Liver (tissue), 9 donors: ENCODE results near the gene DRAP1. TPM values are rescaled to one million over a fixed set of nuclear protein-coding genes. Genes with fewer than 3 reads are reported as not detected.

ENCODE experiments used
- DNase-seq: peaks from one replicate; pipeline ENCODE4 v3.0.0-alpha.2; 2017; ENCODE audit warnings: low spot score
- H3K27ac ChIP-seq, 2 donors: one replicate each; pipeline ENCODE4 v1.7.0; 2013; ENCODE audit warnings: inconsistent platforms in 2 of 2, low read length in 2 of 2, control low read depth in 1 of 2, low read depth in 1 of 2, mild to moderate bottlenecking in 1 of 2
- H3K27me3 ChIP-seq, 4 donors: one replicate each; pipeline versions ENCODE4 v1.6.1 to v1.7.0; 2013; ENCODE audit warnings: low read length in 3 of 4, inconsistent platforms in 1 of 4, mild to moderate bottlenecking in 1 of 4, moderate library complexity in 1 of 4; ENCODE audit not compliant: control insufficient read depth in 4 of 4, insufficient read depth in 4 of 4
- H3K36me3 ChIP-seq, 4 donors: one replicate each; pipeline versions ENCODE4 v1.6.1 to v1.7.0; 2013; ENCODE audit warnings: low read length in 3 of 4, mild to moderate bottlenecking in 3 of 4, low read depth in 1 of 4, moderate library complexity in 1 of 4; ENCODE audit not compliant: control insufficient read depth in 4 of 4, insufficient read depth in 3 of 4
- H3K4me1 ChIP-seq, 4 donors: one replicate each; pipeline versions ENCODE4 v1.6.1 to v1.7.0; 2013; ENCODE audit warnings: low read length in 3 of 4, mild to moderate bottlenecking in 3 of 4, moderate library complexity in 1 of 4; ENCODE audit not compliant: control insufficient read depth in 4 of 4, insufficient read depth in 4 of 4
- H3K4me3 ChIP-seq, 3 donors: one replicate each; pipeline versions ENCODE4 v1.6.1 to v1.7.0; 2013; ENCODE audit warnings: low read length in 3 of 3, control low read depth in 1 of 3, low read depth in 1 of 3, mild to moderate bottlenecking in 1 of 3
- H3K9ac ChIP-seq, 2 donors: one replicate each; pipeline ENCODE4 v1.7.0; 2013; ENCODE audit warnings: low read length in 2 of 2, mild to moderate bottlenecking in 2 of 2, moderate library complexity in 2 of 2, control low read depth in 1 of 2, low read depth in 1 of 2
- H3K9me3 ChIP-seq, 4 donors: one replicate each; pipeline versions ENCODE4 v1.6.1 to v1.7.0; 2013; ENCODE audit warnings: low read length in 3 of 4; ENCODE audit not compliant: control insufficient read depth in 4 of 4
- EGR1 ChIP-seq, 2 donors: IDR thresholded peaks; 2 replicates each; pipeline ENCODE4 v1.6.1; 2016 to 2018; ENCODE audit warnings: antibody characterized with exemption in 2 of 2, low read depth in 2 of 2
- FOXA1 ChIP-seq: IDR thresholded peaks from 2 replicates; pipeline ENCODE4 v1.6.1; 2016; ENCODE audit warnings: antibody characterized with exemption
- FOXA2 ChIP-seq: IDR thresholded peaks from 2 replicates; pipeline ENCODE4 v1.6.1; 2016; ENCODE audit warnings: antibody characterized with exemption
- GABPA ChIP-seq, 2 donors: IDR thresholded peaks in 1 of 2; conservative IDR thresholded peaks in 1 of 2; 2 replicates each; pipeline ENCODE4 v1.6.1; 2016; ENCODE audit warnings: antibody characterized with exemption in 2 of 2, mild to moderate bottlenecking in 1 of 2, moderate library complexity in 1 of 2
- HNF4A ChIP-seq, 2 donors: conservative IDR thresholded peaks; 2 replicates each; pipeline ENCODE4 v1.6.1; 2016; ENCODE audit warnings: antibody characterized with exemption in 2 of 2, mild to moderate bottlenecking in 2 of 2
- HNF4G ChIP-seq: IDR thresholded peaks from 2 replicates; pipeline ENCODE4 v1.6.1; 2016; ENCODE audit warnings: antibody characterized with exemption
- NR2F2 ChIP-seq: IDR thresholded peaks from 2 replicates; pipeline ENCODE4 v1.6.1; 2016; ENCODE audit warnings: antibody characterized with exemption
- RAD21 ChIP-seq, 2 donors: IDR thresholded peaks; 2 replicates each; pipeline ENCODE4 v1.6.1; 2016; ENCODE audit warnings: antibody characterized with exemption in 2 of 2, mild to moderate bottlenecking in 2 of 2
- RXRA ChIP-seq, 2 donors: IDR thresholded peaks; 2 replicates each; pipeline ENCODE4 v1.6.1; 2017 to 2018; ENCODE audit warnings: antibody characterized with exemption in 2 of 2, mild to moderate bottlenecking in 1 of 2
- SP1 ChIP-seq: IDR thresholded peaks from 2 replicates; pipeline ENCODE4 v1.6.1; 2018; ENCODE audit warnings: antibody characterized with exemption, mild to moderate bottlenecking
- TAF1 ChIP-seq: conservative IDR thresholded peaks from 2 replicates; pipeline ENCODE4 v1.6.1; 2016; ENCODE audit warnings: antibody characterized with exemption, mild to moderate bottlenecking
- YY1 ChIP-seq: IDR thresholded peaks from 2 replicates; pipeline ENCODE4 v1.6.1; 2016; ENCODE audit warnings: antibody characterized with exemption, mild to moderate bottlenecking
- WGBS: extraction: QIAGEN DNeasy Blood & Tissue Kit; methylation state at CpG from one replicate; pipeline ENCODE4 v1.1.7; 2013; 5-methylcytosine and 5-hydroxymethylcytosine counted together
- polyA plus RNA-seq, 2 donors: library from polyadenylated mRNA; stranded (reverse) in 1 of 2; unstranded in 1 of 2; fragments of 200-250 nt in 1 of 2; fragments of >200 nt in 1 of 2; fragmentation: Nextera tagmentation in 1 of 2; extraction: Ambion mirVana in 1 of 2; gene quantifications; one replicate each; pipeline versions ENCODE4 v1.2.1 to v1.2.3, GENCODE V29; 2013 to 2015
- total RNA-seq, 2 donors: library from RNA; depleted of rRNA; stranded (reverse); fragments of >200 nt; gene quantifications; one replicate each; pipeline ENCODE4 v1.2.3, GENCODE V29; 2014
- TF ChIP-seq, protein P1 (sequence below): IDR thresholded peaks from 2 replicates; pipeline ENCODE4 v1.6.1; 2016; ENCODE audit warnings: antibody characterized with exemption, mild to moderate bottlenecking
- TF ChIP-seq, protein P2 (sequence below): IDR thresholded peaks from 2 replicates; pipeline ENCODE4 v1.6.1; 2016; ENCODE audit warnings: antibody characterized with exemption
- TF ChIP-seq, protein P3 (sequence below): IDR thresholded peaks from 2 replicates; pipeline ENCODE4 v1.6.1; 2016; ENCODE audit warnings: antibody characterized with exemption
- TF ChIP-seq, protein P4 (sequence below): fragments of 150-350 bp; IDR thresholded peaks from 2 replicates; pipeline ENCODE4 v1.5.1; 2017; ENCODE audit warnings: improper control_type of control experiment, low read depth, low read length; ENCODE audit not compliant: missing input control
- donor health status: healthy.
- donor health status: healthy.
- donor health status: healthy.
- donor health status: healthy.
- donor health status: healthy.

The DRAP1 gene
- total and polyA plus RNA-seq, 4 donors: 18.1 to 57.3 (median 42.3) TPM

DNA sequence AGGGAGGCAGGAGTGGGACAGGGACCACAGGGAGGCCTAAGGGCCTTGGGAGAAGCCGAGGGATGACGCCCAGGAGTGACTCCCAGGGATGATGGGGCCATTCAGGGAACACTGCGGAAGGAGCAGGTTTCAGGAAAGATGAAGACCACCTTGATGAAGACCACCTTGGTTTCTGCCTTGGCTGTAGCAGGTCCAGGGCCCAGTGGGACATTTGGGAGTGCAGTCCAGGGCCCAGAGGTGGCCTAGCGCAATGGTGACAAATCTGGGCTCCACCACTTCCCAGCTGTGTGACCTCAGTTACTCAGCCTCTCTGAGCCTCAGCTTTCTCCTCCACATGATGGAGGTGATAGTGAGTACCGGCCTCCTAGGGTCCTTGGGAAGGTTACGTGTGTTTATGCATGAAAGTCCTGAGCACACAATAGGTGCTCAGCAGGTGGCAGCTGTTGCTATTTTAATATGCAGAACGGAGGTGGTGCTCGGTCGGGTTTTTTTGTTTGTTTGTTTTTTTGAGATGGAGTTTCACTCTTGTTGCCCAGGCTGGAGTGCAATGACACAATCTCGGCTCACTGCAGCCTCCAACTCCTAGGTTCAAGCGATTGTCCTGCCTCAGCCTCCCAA, 26.8 kb downstream of the DRAP1 start:
- Histone ChIP-seq H3K27ac (no peak overlapping the region), H3K4me3 (no peak overlapping the region), H3K27me3 (no peaks in the 10 kb centered on the region), H3K36me3 (no peaks in the 10 kb centered on the region), H3K9ac (no peak overlapping the region), H3K4me1 (peaks cover 0 to 2% (median 0%) of the 10 kb centered on the region in 4 donors), H3K9me3 (no peaks in the 10 kb centered on the region)
- 93% methylated on average over 11 of the region's 11 CpGs for WGBS
- DNase-seq: no peak
- no peak for TF ChIP-seq RXRA (IDR thresholded peaks at IDR 0.05)
- TF ChIP-seq NR2F2: no peak
- no peak for TF ChIP-seq GABPA (IDR thresholded peaks at IDR 0.05 in 1 of 2, conservative IDR thresholded peaks at IDR 0.05 in 1 of 2)
- TF ChIP-seq HNF4G: no peak
- no peak for TF ChIP-seq TAF1
- no peak for TF ChIP-seq RAD21 (IDR thresholded peaks at IDR 0.05)
- no peak for TF ChIP-seq EGR1 (IDR thresholded peaks at IDR 0.05; ENCODE audit: low read depth in 2 of 2)
- no peak for TF ChIP-seq SP1
- TF ChIP-seq FOXA2: no peak

DNA sequence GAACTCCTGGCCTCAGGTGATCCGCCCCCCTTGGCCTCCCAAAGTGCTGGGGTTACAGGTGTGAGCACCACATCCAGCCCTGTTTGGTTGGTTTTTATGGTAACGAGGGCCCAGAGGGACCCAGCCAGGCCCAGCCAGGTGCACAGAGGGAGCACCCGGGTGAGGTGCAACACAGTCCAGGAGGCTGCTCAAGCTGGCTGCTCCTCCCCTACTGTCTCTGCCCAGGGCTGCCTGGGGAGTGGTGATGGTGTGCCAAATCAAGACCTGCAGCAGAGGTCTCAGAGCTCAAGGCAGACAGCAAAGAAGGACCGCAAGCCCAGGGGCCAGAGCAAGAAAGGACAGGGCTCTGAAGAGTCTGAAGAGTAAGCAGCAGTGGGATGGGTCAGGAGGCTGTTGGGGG, 27.4 kb downstream of the DRAP1 start:
- Histone ChIP-seq H3K36me3 (no peaks in the 10 kb centered on the region), H3K9me3 (no peaks in the 10 kb centered on the region), H3K4me1 (peaks cover 0 to 4% (median 1%) of the 10 kb centered on the region in 4 donors), H3K27me3 (no peaks in the 10 kb centered on the region), H3K9ac (no peak overlapping the region), H3K27ac (no peak overlapping the region), H3K4me3 (no peak overlapping the region)
- TF ChIP-seq FOXA1 (no peak), GABPA (IDR thresholded peaks at IDR 0.05 in 1 of 2, conservative IDR thresholded peaks at IDR 0.05 in 1 of 2) (no peak), RAD21 (IDR thresholded peaks at IDR 0.05) (no peak), HNF4A (conservative IDR thresholded peaks at IDR 0.05) (no peak), EGR1 (IDR thresholded peaks at IDR 0.05; ENCODE audit: low read depth in 2 of 2) (no peak)
- TF ChIP-seq, protein P1, sequence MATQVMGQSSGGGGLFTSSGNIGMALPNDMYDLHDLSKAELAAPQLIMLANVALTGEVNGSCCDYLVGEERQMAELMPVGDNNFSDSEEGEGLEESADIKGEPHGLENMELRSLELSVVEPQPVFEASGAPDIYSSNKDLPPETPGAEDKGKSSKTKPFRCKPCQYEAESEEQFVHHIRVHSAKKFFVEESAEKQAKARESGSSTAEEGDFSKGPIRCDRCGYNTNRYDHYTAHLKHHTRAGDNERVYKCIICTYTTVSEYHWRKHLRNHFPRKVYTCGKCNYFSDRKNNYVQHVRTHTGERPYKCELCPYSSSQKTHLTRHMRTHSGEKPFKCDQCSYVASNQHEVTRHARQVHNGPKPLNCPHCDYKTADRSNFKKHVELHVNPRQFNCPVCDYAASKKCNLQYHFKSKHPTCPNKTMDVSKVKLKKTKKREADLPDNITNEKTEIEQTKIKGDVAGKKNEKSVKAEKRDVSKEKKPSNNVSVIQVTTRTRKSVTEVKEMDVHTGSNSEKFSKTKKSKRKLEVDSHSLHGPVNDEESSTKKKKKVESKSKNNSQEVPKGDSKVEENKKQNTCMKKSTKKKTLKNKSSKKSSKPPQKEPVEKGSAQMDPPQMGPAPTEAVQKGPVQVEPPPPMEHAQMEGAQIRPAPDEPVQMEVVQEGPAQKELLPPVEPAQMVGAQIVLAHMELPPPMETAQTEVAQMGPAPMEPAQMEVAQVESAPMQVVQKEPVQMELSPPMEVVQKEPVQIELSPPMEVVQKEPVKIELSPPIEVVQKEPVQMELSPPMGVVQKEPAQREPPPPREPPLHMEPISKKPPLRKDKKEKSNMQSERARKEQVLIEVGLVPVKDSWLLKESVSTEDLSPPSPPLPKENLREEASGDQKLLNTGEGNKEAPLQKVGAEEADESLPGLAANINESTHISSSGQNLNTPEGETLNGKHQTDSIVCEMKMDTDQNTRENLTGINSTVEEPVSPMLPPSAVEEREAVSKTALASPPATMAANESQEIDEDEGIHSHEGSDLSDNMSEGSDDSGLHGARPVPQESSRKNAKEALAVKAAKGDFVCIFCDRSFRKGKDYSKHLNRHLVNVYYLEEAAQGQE: no peak
- no peak for DNase-seq
- 90% methylated on average over 4 of the region's 4 CpGs for WGBS

DNA sequence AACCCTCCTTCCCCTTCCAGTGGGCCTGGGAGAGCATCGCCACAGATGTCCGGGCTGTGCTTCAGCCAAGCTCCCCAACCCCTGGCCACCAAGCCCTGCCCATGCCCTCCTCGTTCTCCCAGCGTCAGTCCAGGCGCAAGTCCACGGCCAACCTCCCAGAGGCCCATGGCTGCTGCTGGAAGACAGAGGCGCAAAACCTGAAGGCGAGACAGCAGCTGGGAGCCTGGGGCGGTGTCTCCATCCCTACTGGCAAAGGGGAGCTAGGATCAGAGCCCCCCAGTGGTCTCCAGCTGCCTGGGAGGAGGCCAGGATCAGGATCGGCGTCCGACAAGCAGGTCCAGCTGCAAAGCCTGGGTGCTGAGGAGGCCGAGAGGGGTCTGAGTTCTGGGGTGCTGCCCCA, 27.9 kb downstream of the DRAP1 start:
- H3K27me3 ChIP-seq: no peaks in the 10 kb centered on the region
- H3K36me3 ChIP-seq: no peaks in the 10 kb centered on the region
- no peak overlapping the region for H3K9ac ChIP-seq
- no peak for TF ChIP-seq FOXA2
- no peak for TF ChIP-seq TAF1
- TF ChIP-seq RXRA (IDR thresholded peaks at IDR 0.05): no peak
- TF ChIP-seq, protein P1: no peak
- TF ChIP-seq HNF4A (conservative IDR thresholded peaks at IDR 0.05): no peak
- TF ChIP-seq, protein P2, sequence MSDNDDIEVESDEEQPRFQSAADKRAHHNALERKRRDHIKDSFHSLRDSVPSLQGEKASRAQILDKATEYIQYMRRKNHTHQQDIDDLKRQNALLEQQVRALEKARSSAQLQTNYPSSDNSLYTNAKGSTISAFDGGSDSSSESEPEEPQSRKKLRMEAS: no peak
- no peak for TF ChIP-seq EGR1 (IDR thresholded peaks at IDR 0.05; ENCODE audit: low read depth in 2 of 2)
- no peak for TF ChIP-seq RAD21 (IDR thresholded peaks at IDR 0.05)
- TF ChIP-seq FOXA1: no peak
- no peak for TF ChIP-seq NR2F2
- TF ChIP-seq, protein P3, sequence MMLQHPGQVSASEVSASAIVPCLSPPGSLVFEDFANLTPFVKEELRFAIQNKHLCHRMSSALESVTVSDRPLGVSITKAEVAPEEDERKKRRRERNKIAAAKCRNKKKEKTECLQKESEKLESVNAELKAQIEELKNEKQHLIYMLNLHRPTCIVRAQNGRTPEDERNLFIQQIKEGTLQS: no peak
- no peak for TF ChIP-seq GABPA (IDR thresholded peaks at IDR 0.05 in 1 of 2, conservative IDR thresholded peaks at IDR 0.05 in 1 of 2)
- TF ChIP-seq, protein P4, sequence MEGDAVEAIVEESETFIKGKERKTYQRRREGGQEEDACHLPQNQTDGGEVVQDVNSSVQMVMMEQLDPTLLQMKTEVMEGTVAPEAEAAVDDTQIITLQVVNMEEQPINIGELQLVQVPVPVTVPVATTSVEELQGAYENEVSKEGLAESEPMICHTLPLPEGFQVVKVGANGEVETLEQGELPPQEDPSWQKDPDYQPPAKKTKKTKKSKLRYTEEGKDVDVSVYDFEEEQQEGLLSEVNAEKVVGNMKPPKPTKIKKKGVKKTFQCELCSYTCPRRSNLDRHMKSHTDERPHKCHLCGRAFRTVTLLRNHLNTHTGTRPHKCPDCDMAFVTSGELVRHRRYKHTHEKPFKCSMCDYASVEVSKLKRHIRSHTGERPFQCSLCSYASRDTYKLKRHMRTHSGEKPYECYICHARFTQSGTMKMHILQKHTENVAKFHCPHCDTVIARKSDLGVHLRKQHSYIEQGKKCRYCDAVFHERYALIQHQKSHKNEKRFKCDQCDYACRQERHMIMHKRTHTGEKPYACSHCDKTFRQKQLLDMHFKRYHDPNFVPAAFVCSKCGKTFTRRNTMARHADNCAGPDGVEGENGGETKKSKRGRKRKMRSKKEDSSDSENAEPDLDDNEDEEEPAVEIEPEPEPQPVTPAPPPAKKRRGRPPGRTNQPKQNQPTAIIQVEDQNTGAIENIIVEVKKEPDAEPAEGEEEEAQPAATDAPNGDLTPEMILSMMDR: no peak
- no peak for TF ChIP-seq YY1
- no peak for DNase-seq
- no peak overlapping the region for H3K27ac ChIP-seq
- 82% methylated on average over 13 of the region's 13 CpGs for WGBS
- H3K9me3 ChIP-seq: no peaks in the 10 kb centered on the region
- H3K4me3 ChIP-seq: no peak overlapping the region
- H3K4me1 ChIP-seq: peaks cover 2 to 9% (median 3%) of the 10 kb centered on the region in 4 donors
